Kidney tubule cell (primary cell): Measurements from ENCODE around the gene SLIT3.

Source experiments
- DNase-seq: peaks from one replicate; pipeline ENCODE4 v3.0.0-alpha.2; 2018; ENCODE audit warnings: low spot score

The SLIT3 gene

DNA sequence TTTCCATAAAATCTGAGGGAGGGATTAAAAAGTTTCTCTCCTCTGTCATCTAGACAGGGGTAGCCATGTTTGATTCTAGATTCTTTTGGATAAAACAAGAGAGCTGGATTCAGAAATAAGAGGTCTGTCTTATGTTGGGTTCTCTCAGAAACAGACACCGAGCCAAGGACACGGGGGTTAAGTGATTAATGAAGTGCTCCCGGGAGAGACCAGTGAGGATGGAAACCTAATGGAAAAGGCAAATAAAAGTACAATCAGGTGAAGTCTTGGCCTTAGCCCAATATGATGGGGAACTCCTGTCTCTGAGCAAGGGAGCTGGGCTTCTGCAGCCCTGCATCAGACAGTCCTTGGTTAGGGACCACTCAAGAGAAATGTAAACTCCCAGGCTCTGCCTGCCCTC lies 413.0 kb downstream of the SLIT3 start:
- DNase-seq = no peak

DNA sequence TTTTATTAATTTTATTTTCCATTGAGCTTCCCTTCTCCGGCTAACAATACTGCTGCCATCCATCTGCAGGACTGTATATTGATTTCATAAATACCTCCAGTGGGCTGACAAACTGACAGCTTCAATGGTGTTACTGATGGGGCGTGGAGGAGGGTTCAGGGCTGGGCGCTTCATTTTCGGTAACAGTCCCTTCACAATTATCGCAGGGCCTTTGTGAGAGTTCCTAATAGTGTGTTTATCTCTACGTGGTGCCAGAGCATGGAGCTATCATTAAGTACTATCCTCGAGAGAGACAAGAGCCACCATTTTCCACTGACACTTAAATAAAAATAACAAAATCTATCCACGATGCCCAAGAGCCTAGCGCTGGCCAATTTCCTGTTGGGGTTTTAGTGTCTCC lies 414.8 kb downstream of the SLIT3 start:
- DNase-seq = no peak

DNA sequence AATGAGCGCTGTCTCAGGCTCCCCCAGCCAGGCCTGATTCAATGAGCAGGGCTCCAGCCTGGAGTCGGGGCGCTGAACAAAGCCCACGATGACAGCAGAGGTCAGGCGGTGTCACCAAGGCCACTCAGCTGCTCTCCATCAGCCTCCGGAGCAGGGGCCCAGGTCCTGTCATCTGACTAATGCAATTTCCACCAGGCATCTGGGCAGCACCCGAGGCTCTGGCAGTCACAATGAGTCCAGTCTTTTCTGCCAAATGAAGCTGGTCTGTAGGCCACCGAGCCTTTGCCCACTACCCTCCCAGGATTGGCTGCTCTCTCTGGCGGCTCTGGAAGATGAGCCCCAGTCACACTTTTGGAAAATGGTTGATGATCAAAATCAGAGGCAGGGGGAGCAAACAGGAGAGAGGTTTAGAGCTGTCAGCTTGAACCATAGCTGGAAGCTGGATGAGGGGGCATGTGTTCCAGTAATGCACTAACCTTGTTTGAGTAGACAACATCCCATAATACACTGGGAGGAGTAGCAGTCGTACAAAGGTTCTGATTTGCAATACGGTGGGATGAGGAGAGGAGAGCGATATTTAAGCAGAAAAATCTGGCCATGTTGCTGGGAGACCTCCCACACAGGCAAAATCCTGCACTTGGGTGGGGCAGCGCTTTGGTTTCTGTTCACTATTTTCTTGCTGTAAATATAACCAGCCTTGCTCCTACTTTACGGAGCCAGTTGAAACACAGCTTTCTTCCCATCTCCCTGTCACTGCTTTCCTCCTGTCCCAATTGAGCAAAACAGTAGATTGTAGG lies 415.4 kb downstream of the SLIT3 start:
- no peak for DNase-seq

DNA sequence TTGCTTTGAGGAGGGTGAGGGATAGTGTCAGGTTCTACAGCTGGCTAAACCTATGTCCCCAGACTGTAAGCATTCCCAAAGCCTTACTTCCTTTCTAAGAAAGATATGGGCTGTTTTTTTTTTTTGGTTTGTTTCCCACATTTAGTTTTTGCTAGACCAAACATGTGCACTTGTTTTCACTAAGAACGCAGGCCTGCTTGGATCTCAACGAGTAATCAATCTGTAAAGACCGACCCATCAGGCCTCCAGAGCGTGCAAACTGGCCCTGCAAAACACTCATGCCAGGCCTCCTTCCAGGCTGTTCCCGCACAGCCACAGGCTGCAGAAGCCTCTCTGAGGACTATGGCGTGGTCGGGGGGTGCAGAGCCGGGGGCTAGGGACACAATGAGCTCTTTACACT lies 416.9 kb downstream of the SLIT3 start:
- no peak for DNase-seq

DNA sequence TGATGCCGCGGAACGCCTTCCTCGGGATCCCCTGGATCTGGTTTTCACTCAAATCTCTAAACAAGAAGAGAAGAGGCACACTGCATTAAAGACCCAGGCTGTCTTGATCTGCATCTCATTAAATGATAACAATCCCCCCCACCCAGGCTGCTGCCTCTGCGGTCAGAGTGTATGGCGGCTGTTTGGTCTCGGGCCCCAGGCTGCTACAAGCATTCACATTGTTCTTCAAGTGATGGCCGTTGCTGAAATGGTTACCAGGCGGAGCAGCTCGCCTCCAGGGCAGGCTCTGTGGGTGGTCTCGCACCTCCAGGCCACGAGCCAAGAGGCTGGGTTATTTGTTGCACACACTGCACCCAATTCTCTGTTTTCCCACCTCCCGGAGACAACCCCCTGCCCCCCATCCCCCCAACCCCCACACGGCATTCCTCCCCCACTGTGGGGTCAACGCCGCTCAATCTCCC lies 417.6 kb downstream of the SLIT3 start:
- no peak for DNase-seq

DNA sequence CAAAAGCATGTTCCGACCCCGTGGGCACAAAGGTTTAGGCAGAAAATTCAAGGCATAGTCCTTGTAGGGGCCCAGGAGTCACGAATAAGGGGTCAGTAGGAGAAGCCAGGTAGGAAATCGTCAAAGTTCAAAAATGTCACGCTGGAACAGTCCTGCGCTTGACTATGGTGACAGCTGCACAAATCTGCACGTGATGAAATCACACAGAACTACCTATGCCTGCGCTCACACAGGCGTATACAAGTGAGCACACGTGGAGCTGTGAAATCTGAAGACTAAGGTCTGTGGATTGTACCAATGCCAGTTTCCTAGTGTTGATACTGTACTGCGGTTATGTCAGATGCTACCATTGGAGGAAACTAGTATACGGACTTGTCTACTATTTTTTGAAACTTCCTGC lies 418.7 kb downstream of the SLIT3 start:
- no peak for DNase-seq

DNA sequence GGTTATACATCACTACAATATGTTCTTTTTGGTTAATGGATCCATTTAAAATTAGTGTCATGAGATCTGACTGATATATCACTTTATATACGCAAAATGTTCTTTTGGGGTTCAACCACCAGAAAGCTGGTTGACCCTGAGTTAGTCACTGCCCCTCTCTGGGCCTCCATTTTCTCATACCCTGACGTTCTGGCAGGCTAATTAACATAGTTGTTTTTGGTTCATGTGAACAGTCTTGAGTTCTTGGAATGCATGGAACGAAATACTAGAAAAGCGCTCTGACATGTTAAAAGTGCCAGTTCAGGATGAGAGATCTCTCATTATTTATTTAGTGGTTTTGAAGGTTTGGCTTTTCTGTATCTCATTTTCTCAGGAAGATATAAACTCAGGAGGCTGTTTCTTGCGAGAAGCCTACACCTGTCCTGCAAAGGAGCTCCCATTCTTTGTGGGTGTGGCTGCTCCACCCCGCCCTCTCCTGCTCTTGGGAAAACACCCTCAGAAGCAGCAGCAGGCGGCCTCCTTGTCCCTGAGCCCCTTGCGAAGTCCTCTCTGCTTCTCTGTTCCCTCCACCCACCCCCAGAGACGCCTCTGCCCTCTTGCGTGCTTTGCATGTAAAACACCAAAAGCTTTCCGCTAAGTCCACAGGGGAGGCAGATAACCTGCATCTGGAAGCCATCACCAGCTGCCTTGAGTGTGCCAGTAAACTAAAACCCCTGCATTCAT lies 419.4 kb downstream of the SLIT3 start:
- DNase-seq = no peak

DNA sequence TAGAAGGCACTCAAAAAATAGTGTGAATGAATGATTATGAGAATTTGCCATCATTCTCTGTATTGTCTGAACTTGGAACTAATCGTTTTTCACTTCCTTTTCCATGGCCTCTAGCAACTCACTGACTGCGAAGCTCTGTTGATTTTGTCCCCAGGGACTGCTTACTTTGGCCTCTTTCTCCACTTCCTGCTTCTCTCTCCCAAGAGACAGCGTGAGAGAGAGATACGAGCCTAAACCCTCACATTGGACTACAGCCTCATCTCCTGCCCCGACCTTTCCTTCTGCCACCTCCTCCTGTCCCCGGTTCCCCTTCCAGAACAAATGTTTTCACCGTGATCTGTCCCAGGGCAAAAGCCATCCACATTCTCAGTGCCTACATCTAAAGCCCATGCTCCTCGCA lies 421.0 kb downstream of the SLIT3 start:
- no peak for DNase-seq

DNA sequence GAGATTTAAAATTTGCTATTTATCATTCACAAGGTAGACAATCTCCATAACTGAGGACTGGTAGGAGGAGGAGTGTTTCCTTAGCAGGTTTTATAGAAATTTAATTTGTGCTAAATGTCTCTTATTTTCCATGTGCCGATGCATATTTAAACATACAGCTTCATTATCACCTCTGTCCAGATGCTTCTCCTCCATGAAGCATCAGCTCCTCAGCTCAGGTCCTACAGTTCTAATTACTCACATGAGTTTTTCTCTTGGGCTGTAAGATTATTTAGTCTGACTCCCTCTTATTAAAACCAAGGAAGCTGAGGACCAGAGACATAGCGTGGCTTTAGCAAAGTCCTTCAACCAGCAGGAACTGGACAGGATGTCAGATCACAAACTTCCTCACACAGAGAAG lies 421.6 kb downstream of the SLIT3 start:
- DNase-seq = no peak

DNA sequence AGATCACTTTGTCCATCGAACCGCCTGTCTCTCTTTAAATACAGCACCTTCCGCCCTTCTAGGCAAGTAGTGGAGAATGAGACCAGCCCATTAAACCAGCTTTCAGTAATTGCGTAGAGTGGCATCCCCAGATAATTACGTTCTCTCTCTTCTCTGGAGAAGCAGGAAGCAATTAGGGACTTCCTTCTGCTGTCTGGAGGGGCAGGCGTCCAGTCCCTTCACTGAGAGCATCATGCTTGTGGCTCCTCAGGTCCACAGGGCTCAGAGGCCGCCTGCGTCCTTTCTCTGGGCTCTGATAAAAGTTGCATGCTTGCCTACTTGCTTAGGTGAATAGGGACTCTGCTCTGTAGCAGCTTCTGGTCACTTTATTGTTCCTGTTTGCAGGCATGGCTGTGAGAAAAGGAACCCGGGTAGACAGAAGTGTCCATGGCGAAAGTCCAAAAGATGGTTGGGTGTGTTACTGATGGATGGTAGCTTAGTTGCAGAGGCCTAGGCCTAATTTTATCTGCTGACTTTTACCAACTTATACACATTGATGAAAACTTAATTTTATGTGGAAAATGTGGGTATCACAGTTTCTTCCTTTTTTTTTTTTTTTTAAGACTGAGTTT lies 422.7 kb downstream of the SLIT3 start:
- no peak for DNase-seq

DNA sequence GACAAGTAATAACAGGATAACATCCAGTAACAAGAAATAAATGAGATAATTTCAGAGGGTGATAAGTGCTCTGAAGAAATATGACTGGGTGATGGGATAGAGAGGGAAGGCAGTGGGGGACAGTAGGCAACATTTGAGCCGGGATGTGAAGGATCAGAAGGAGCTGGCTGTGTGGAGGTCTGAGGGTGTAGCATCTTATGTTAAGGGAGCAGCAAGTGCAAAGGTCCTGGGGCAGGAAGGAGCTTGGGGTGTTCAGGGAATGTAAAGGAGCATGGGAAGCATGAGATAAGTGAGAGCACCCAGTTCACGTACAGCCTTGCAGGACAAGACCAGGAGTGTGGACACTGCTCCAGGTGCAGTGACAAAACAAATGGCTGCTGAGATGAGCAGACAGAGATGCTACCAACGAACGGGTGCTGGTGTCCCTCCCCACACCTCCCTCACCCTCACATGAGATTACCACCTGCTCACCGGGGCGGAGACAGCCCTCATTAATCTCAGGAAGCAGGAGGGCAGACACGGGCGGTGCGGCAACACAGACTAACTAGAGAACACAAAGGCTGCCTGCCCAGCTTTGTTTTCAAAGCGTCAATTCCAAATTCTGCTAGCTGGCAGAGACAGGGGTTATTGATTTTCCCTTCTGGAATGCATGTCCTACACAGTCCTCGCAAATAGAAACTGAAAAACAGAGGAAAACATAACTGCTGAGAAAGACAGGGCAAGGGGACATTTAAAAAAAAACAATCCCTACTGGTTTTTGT lies 423.6 kb downstream of the SLIT3 start:
- DNase-seq = no peak

DNA sequence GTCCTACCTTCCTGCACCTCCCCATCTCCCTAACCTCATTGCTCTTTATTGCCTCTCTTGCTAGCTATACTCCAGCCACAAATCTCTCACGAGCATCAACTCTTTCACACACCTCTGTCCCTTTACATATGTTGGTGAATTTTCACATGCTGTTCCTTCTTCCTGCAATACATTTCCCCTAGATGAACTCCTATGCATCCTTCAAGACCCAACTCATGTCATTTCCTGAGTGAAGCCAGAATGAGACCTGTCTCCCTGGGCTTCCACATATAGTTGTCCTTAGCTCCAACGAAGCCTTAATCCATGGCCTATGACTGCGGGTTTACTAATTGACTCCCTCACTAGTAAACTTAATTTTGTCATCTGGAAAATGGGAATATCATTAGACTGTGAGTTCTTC lies 424.5 kb downstream of the SLIT3 start:
- no peak for DNase-seq

DNA sequence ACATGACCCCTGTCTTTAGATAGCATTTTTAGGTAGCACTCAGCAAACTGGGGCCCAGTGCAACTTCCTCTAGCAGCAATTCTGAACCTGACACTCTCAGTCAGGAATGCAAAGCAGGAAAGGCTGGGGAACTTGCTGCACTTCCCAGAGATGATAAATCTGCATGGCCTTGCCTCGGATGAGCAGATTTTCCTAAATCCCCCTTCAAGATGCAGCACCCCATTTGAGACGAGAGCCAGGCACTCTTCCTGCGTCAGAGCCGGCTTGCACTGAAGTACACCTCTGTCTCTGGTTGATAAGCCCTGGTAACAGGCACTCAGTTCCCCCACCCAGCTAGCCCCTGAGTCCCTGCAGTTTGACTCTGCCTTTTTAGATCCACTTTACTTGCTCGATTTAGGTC lies 425.1 kb downstream of the SLIT3 start:
- DNase-seq = peak; percentile 18

DNA sequence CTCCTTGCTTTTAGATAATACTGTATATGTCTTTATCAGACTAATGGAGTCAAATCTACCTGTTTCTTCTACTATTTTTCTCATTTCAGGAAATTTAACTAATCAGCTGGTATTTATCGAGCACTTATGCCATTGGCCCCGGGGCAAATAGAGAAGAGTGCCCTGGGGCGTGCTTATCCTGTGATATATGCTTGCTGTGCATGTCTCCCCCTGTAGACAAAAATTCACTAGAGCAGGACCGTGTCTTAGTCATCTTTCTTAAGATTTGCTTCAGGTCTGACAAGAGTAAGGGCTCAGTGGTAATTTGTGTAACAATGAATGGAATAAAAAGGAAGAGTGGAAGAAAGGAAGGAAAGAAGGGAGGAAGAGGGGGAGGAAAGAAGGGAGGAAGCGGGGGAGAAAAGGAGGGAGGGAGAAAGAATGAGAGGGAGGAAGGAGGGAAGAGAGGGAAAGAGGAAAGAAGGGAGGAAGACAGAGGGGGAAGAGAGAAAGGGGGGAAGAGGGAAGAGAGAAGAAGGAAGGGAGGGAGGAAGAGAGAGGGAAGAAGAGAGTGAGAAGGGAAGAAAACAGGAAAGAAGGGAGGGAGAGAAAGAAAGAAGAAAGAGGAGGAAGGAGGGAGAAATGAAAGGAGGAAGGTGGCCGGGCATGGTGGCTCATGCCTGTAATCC lies 426.1 kb downstream of the SLIT3 start:
- DNase-seq = peak; percentile 48

DNA sequence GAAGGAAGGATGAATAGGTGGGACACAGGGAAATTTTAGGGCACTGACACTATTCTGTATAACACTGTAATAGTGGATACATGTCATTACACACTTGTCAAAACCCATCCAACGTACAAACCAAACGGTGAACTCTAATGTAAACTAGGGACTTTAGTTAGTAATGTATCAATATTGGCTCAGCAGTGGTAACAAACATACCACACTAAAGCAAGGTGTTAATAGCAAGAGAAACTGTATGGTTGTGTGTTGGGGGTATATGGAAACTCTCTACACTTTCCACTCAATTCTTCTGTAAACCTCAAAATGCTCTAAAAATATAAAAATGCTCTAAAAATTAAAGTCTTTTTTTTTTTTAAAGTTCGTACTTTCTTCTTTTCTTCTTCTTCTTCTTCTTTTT lies 428.7 kb downstream of the SLIT3 start:
- DNase-seq = no peak

DNA sequence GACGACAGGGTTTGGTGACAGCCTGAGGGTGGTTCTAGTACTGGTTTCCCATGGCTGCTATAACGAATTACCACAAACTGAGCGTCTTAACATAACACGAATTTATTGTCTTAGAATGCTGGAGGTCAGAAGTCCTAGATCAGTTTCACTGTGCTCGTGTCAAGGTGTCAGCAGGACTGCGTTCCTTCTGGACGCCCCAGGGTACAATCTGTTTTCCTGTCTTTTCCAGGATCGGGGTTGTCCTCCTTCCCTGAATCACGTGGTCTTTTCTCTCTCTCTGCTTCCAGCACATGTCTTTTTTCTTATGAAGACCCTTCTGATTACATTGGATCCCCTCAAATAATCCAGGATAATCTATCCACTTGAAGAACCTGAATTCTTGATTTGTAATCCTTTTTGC lies 430.0 kb downstream of the SLIT3 start:
- DNase-seq = no peak

DNA sequence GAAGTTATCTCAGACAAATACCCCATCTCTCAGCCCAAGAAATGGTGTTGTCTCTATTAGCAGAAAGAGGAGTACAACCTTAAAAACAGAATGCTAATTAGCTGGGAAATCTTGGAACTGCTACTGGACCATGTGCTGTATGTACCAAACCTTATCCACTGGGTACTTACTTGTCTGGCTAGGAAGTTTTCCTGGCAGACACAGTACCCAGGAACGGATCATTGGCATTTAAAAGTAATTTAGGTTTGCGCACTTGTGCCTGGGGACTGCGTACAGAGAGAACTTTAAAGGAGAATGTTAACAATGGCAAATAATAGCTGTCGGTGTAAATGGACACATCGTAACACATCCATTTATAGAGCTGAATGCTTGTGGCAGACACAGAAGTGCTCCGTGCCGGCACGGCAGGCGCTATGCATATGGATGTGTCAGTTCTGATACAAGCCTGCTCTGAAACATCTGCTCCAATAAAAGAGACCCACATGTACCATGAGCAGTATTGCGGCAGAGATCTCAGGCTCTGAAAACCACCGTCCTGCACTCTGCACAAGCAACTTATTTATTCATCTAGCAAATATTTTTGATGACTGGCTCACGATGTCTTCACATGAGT lies 431.2 kb downstream of the SLIT3 start:
- no peak for DNase-seq

DNA sequence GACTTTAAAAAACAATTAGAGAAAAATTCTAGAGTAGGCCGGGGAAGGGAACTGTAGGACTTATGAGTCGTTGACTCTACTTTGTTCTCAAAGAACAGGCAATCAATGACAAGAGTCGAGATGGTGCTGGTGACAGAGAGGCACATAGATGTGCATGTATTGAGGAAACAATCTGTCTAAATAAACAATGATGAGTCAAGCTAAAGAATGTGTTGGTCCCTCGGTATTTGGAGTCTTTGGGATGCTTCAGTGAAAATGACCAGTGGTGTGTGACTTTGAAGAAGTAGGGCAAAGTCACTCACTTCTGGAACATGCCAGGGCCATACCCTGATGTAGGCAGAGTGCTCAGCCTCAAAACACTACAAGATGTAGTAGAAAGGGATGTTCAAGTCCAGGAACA lies 433.7 kb downstream of the SLIT3 start:
- peak; percentile 89 for DNase-seq

DNA sequence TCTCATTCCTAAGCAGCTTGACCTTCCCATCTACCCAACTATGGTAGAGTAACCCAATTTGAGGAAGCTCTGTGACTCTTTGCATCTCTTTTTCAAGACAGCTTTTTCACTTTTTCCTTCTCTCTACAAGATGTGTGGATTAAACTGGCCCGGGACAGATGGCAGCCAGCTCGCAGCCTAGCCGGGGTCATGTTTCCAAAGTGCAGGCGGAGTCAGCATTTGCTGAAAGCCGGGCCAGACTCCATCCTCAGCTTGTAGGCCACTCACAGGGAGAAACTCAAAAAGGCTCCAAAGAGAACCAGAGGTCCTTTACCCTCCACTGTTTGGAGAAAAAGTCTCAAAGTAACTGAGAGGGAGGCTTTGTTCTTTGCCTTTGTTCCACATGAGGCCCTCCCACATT lies 435.0 kb downstream of the SLIT3 start:
- no peak for DNase-seq

DNA sequence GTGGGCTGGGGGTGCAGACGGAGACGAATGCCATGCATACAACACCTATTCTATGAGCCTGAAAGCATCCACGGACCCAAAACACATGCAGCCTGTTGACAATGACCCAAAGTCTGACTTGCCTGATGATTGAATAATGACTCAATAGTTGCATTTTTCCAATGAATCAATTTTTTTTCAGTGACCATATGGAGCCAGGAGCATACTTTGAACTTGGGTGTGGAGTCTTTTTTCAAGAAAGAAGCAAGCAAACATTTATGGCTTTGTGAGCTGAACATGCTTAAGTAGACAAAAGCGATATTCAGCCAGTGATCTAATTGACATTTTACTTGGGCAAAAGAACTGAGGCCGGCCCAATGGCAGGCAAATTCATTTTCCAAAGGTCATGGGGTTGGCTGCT lies 437.9 kb downstream of the SLIT3 start:
- DNase-seq = no peak

DNA sequence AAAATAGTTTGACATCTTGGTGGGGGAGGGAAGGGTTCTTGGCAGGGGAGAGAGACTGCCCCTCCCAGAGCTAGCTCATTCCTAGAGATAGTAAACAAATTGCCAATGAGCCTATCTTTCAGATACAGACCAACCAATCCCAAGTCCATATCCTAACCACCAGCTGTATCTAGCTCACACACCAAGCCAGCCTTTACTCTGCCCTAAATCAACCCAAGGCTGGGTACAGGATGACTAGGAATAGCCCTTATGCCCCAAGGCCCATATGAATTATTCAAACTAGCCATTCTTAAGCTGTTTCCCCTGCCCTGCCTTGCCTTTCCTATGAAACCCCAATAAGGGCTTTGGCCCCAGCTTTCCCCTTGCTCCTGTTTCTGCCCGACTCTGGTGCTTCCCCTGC lies 440.4 kb downstream of the SLIT3 start:
- no peak for DNase-seq

DNA sequence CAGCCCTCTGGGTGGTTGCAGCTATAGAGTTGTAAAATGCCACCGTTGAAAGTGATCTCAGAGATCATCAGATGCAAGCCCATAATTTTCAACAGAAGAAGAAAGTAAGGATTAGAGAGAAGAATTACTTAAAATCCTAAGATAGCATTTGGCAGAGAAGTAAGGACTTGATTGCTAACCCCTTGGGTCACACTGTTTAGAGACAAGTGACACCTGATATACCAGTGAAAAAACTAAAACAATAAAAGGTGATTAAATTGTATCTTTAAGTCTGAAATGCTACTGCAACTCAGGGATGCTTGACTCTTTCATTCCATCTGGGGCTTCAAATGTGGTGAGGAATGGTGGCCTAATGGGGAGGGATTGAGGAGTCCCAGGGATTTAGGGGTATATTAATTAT lies 440.9 kb downstream of the SLIT3 start:
- no peak for DNase-seq
